SKM-1 (cell line): Measurements from ENCODE around the gene LRRC8E.
"Not testable (repeated sequence)": the region's sequence is repeated elsewhere in the genome, so short reads cannot be mapped to it uniquely, and the experiment has no call there.

Experiments used
- DNase-seq: peaks from one replicate; lab custom pipeline; 2025; ENCODE audit not compliant: unreplicated experiment; lab: John Stamatoyannopoulos, UW

Gene LRRC8E

DNA sequence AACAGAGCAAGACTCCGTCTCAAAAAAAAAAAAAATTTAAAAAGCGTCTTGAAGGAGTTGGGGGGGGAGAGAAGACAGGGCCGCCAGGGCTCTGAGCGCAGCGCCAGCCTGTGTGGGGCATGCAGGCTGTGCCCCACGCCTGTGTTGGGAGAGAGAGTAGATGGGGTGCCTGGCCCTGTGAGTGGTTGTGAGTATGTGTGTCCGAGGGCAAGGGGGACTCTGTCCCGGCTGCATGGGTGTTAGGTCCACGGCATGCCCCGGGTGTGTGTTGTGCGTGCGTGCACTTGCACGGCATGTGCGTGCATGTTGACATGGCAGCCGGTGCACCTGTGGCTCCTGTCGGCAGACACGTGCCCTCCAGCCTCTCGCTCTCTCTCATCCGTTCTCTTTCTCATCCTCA lies 18.8 kb downstream of the LRRC8E start:
- no peak for DNase-seq

GRCh38 chr19:7907544-7907943 lies 19.2 kb downstream of the LRRC8E start:
- DNase-seq = no peak

DNA sequence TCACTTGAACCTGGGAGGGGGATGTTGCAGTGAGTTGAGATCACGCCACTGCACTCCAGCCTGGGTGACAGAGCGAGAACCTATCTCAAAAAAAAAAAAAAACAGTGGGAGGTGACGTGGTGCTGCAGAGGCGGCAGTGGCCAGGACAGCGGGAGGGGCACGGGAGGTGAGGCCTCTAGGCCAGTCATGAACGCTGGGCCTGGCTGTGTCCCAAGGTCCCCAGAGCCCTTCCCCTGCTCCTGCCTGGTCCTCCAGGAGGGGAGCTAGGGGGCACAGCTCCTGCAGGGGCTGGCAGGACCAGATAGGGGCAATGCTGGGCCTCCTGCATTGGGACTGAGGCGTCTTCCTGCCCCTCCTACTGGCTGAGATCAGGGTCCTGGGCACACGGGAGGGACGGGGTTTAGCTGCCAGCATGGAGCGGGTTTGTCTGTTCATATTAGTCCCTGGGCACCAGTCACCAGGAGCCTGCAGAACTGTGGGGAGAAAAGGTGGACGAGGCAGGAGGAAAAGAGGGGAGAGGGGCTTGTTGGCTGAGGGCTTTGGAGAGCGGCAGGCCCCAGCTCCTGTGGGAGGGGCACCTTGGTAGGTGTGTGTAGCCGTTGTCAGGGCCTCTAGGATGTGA lies 19.9 kb downstream of the LRRC8E start:
- no peak for DNase-seq

GRCh38 chr19:7908742-7909461 lies 20.6 kb downstream of the LRRC8E start:
- no peak for DNase-seq

DNA sequence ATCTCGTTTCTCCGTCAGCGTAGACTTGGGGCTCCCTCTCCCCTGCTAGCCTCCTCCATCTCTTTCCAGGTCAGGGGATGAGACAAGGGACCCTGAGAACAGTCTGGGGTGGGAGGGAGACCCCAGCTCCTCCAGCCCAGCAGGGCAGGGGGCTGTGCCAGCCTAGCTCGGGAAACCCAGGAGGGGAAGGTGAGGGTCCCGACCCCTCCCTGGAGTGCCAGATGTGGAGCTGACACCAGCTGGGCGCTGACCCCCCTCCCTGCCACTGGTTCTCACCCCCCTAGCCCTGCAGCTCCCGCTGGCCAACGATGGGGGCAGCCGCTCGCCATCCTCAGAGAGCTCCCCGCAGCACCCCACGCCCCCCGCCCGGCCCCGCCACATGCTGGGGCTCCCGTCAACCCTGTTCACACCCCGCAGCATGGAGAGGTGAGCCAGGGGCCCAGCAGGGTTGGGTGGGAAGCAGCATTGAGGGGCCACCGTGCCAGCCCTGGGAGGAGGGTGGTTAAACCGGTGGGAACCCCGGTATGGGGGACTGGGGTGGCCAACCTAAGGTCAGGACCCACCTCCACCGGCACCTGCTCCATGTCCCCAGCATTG lies 21.3 kb downstream of the LRRC8E start:
- DNase-seq = no peak

DNA sequence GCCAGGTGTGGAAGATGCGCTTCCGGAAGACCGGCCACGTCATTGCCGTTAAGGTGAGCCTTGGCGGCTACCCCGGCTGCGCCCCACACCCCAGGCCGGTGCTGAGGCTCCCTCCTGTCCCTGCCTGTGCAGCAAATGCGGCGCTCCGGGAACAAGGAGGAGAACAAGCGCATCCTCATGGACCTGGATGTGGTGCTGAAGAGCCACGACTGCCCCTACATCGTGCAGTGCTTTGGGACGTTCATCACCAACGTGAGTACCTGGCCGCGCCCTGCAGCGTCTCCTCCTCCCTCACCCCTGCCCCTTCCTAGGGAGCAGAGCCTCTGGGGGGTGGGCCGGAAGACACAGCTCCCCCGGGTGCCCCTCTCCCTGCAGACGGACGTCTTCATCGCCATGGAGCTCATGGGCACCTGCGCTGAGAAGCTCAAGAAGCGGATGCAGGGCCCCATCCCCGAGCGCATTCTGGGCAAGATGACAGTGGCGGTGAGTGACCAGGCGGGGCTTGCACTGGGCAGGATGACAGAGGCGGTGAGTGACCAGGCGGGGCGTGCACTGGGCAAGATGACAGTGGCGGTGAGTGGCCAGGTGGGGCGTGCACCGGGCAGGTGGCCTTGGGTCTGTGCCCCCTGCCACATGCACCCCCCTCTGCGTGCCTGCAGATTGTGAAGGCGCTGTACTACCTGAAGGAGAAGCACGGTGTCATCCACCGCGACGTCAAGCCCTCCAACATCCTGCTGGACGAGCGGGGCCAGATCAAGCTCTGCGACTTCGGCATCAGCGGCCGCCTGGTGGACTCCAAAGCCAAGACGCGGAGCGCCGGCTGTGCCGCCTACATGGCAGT lies 22.2 kb downstream of the LRRC8E start:
- no peak for DNase-seq

GRCh38 chr19:7911508-7912143 lies 23.3 kb downstream of the LRRC8E start:
- DNase-seq = no peak

DNA sequence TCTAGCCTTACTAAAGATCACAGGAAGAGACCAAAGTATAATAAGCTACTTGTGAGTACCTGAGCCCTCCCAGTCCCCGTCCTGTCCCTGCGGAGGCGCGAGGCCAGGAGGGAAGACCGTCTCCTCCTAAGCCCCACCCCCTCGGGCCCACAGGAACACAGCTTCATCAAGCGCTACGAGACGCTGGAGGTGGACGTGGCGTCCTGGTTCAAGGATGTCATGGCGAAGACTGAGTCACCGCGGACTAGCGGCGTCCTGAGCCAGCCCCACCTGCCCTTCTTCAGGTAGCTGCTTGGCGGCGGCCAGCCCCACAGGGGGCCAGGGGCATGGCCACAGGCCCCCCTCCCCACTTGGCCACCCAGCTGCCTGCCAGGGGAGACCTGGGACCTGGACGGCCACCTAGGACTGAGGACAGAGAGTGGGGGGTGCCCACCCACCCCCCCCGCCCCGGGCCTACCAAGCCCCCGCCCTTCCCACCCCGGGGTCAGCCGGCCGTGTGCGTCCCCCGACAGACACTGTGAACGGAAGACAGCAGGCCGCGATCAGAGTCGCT lies 23.9 kb downstream of the LRRC8E start:
- no peak for DNase-seq

DNA sequence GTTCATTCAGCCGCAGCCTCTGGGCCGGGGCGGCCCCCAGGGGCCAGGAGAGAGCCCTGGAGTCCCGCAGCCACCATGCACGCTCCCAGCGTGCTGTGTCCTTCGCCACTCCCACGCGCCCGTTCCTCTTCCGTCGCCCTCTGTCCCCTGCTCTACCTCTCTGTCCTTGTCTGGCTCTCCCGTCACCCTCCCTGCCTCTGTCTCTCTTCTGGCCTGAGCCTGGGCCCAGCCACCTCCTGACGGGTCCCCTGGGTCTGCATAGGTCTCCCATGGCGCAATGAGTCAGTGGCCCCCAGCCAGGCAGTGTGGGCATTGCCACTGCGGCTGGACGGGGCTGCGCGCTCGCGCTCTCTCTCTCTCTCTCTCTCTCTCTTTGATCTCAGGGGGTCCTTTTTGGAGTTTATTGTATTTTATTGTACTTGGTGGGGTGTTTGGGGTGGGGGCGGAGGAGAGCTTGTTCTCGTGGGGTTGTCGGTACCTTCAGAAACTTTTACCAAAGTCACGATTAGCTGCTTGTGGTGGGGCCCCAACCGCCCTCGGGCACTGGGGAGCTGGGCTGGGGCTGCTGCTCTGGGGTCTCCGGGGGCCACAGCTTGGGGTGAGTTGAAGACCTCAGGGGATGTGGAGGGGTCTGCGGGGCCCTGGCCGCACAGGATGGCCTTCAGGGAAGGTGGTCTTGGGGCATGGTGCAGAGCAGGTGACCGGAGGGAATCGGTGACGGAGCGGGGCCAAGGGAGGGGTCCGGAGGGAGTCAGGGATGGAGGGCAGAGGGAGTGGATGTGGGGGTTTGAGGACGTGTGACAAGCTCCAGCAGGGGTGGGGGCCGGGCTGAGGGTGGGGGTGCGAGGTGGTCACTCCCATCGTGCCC lies 24.6 kb downstream of the LRRC8E start:
- no peak for DNase-seq

- no peak for DNase-seq
These were observed 25.3 kb downstream of the LRRC8E start for GRCh38 chr19:7913652-7914051.

DNA sequence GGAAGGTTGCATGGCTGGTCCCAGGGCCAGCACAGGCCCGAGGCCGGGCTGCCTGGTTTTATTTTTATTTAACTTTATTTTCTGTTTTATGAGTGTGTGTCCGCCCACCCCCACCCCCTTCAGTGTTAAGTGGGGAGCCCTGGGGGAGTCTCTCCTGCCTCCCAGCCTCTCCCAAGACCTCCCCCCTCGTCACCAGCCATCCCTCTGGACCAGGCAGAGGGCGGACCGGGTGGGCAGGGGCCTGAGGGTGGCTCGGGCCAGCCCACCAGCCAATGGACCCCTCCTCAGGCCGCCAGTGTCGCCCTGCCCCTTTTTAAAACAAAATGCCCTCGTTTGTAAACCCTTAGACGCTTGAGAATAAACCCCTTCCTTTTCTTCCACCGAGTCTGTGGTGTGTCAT lies 25.8 kb downstream of the LRRC8E start:
- no peak for DNase-seq

- no peak for DNase-seq
These were observed 26.3 kb downstream of the LRRC8E start, which contains the start of gene TGFBR3L for GRCh38 chr19:7914598-7915045. Gene TGFBR3L, plus strand, starts transcription at chr19:7914830.

DNA sequence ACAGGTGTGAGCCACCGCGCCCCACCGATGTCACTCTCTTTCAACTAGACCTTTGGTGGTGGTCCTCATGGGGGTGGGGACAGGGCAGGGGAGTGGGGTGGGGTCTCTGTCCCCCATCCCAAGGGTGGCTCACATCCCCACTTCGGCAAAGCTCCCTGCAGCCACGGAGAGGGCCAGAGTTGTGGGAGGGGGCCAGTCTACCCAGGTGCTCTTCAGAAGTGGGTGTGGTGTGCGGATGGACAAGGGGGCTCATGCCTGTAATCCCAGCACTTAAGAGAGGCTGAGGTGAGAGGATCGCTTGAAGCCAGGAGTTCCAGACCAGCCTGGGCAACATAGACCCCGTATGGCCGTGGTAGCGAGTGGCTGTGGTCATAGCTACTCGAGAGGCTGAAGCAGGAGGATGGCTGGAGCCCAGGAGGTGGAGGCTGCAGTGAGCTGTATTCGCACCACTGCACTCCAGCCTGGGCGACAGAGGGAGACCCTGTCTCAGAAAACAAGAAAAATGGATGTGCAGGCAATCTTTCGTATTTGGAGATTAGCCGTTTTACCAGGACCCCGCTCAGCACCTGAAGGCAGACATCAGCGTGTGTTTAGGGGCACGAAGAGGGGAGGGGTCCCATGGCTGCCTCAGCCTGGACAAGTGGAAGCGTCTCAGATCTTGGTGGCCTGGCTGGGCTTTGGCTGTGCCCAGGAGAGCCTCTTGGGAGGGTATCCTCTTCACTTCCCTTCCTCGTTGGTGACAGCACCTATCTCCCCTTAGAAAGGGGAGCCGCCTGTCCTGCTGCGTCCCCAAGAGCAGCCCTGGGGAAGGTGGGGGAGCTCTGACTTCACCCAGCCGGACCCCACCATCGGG lies 27.2 kb downstream of the LRRC8E start:
- no peak for DNase-seq

- DNase-seq = no peak
These were observed 28.0 kb downstream of the LRRC8E start for GRCh38 chr19:7916103-7916954.

- DNase-seq = no peak
These were observed 28.6 kb downstream of the LRRC8E start for GRCh38 chr19:7916955-7917266.

DNA sequence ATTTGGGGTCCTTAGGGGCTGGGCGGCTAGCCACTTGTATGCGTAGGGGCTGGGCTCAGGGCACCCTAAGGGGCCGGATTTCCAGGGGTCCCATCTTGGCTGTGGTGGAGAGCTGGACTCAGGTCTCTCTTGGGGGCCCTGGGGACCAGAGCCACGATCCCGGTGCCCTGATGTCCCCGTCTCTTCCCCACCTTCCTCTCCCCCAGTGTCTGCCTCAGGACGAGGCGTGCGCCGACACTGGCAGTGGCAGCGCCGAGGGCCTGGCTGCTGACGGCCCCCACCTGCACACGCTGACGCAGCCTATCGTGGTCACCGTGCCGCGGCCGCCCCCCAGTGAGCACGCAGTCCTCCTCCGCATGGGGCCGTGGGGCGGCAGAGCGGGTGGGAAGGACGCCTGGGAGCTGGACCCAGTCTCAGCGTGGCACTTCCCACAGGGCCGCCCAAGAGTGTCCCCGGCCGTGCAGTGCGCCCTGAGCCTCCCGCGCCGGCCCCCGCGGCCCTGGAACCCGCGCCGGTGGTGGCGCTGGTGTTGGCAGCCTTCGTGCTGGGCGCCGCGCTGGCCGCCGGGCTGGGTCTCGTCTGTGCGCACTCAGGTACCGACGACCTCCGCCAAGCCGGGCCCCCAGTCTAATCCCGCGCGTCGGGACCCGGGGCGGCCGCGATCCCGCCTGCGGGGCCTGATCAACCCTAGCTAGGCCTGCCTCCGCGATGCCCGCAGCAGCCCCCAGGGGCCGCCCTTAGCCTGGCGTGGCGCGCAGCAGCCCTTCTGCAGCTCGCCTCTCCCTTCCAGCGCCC lies 29.2 kb downstream of the LRRC8E start:
- DNase-seq = no peak

GRCh38 chr19:7918062-7918614 lies 29.8 kb downstream of the LRRC8E start:
- not testable (repeated sequence) for DNase-seq
